Thyroid gland (tissue), 4 donors: ENCODE measurements around the gene NRBP1. TPM values are rescaled to one million over a fixed set of nuclear protein-coding genes. Genes with fewer than 3 reads are reported as not detected.

ENCODE experiments used
- DNase-seq, 2 donors: peaks; one replicate each; pipeline ENCODE4 v3.0.0-alpha.2; 2019
- H3K27ac ChIP-seq, 3 donors: fragments of 200-600 bp; sonication (generic); 1 replicate in 2 of 3; 2 replicates in 1 of 3; pipeline ENCODE4 v1.5.1; 2016 to 2019; ENCODE audit warnings: mild to moderate bottlenecking in 1 of 3, moderate library complexity in 1 of 3
- H3K27me3 ChIP-seq: fragments of 200-600 bp; sonication (generic); one replicate; pipeline ENCODE4 v1.5.1; 2019
- H3K36me3 ChIP-seq, 2 donors: fragments of 200-600 bp; sonication (generic); one replicate each; pipeline ENCODE4 v1.5.1; 2016 to 2019
- H3K4me1 ChIP-seq, 2 donors: fragments of 200-600 bp; sonication (generic); one replicate each; pipeline ENCODE4 v1.5.1; 2017 to 2019
- H3K4me3 ChIP-seq, 3 donors: fragments of 200-600 bp; sonication (generic); replicated peaks in 1 of 3; 1 replicate in 2 of 3; 2 replicates in 1 of 3; pipeline ENCODE4 v1.5.1; 2016; ENCODE audit warnings: mild to moderate bottlenecking in 1 of 3
- H3K9me3 ChIP-seq: fragments of 200-600 bp; sonication (generic); one replicate; pipeline ENCODE4 v1.5.1; 2017
- CTCF ChIP-seq, 6 experiments: fragments of 200-600 bp in 3 of 6; fragments of 450-650 bp in 3 of 6; sonication (generic) in 3 of 6; IDR thresholded peaks; one replicate each; pipeline ENCODE4 v1.5.1; 2016 to 2019; ENCODE audit warnings: antibody characterized with exemption in 6 of 6, mild to moderate bottlenecking in 2 of 6, inconsistent platforms in 1 of 6, moderate library complexity in 1 of 6
- POLR2A ChIP-seq, 2 donors: fragments of 450-650 bp; IDR thresholded peaks; one replicate each; pipeline ENCODE4 v1.6.1; 2017; ENCODE audit warnings: antibody characterized with exemption in 2 of 2, mild to moderate bottlenecking in 2 of 2, moderate library complexity in 1 of 2
- WGBS, 2 donors: methylation state at CpG; one replicate each; pipeline ENCODE4 v1.1.5; 2017; 5-methylcytosine and 5-hydroxymethylcytosine counted together
- intact Hi-C: fragments of 100-400 bp; cut with DNase I; formaldehyde crosslinking; loops from one replicate; pipeline ENCODE4 v1.15.1; 2023
- total RNA-seq, 4 donors: library from RNA; depleted of rRNA; stranded (reverse); fragments of >200 nt; gene quantifications; one replicate each; pipeline ENCODE4 v1.2.3, GENCODE V29; 2016

The NRBP1 gene
- total RNA-seq, 4 donors from 2014 or later = 45.2 to 68.6 (median 63.1) TPM

- intact Hi-C loops = loop anchor here (2.0 to 5.0 kb wide), 2 partner anchors 19 to 42 kb away; partner anchors contain the start of gene NRBP1
- 1 to 3% methylated on average over 26 to 31 of the region's 82 CpGs for WGBS, 2 donors
- H3K9me3 ChIP-seq = no peaks in the 10 kb centered on the region
These were observed 18.9 kb upstream of the NRBP1 start, which contains the start of gene PPM1G for GRCh38 chr2:27409321-27410073. Gene PPM1G (minus strand): TSS chr2:27409591. CDS start chr2:27409422, 169 bp downstream.

GRCh38 chr2:27412419-27413152, 15.8 kb upstream of the NRBP1 start:
- Histone ChIP-seq H3K27ac (no peak overlapping the region), H3K36me3 (no peaks in the 10 kb centered on the region), H3K4me3 (no peak overlapping the region), H3K27me3 (no peaks in the 10 kb centered on the region), H3K9me3 (no peaks in the 10 kb centered on the region), H3K4me1 (peaks cover 10 to 16% of the 10 kb centered on the region in 2 donors)
- no peak for TF ChIP-seq CTCF (IDR thresholded peaks at IDR 0.05)
- no peak for TF ChIP-seq POLR2A (IDR thresholded peaks at IDR 0.05)
- intact Hi-C loops = loop anchor here (5.0 kb wide), 1 partner anchor 45 kb away; no protein-coding TSS in a partner anchor
- 78 to 79% methylated on average over 9 of the region's 9 CpGs for WGBS, 2 donors
- DNase-seq = no peak

More at GRCh38 chr2:27409321-27410073, 18.9 kb upstream of the NRBP1 start, which contains the start of gene PPM1G:
- Histone ChIP-seq H3K4me1 (peaks cover 10 to 18% of the 10 kb centered on the region in 2 donors), H3K27me3 (no peaks in the 10 kb centered on the region), H3K36me3 (no peaks in the 10 kb centered on the region), H3K27ac (peak within 1 kb of the TSS; percentile 54 to 80 (median 58)), H3K4me3 (peak within 1 kb of the TSS; percentile 96 to 100 (median 97))
- peak in 1 of 2 donors; percentile 86 for TF ChIP-seq POLR2A (IDR thresholded peaks at IDR 0.05)
- TF ChIP-seq CTCF (IDR thresholded peaks at IDR 0.05) = peak in 1 of 6 experiments; percentile 10
- peak; percentile 96 for DNase-seq

GRCh38 chr2:27416151-27416550, 12.3 kb upstream of the NRBP1 start:
- TF ChIP-seq CTCF (IDR thresholded peaks at IDR 0.05) (no peak), POLR2A (IDR thresholded peaks at IDR 0.05) (no peak)
- Histone ChIP-seq H3K27ac (no peak overlapping the region), H3K4me3 (no peak overlapping the region), H3K27me3 (no peaks in the 10 kb centered on the region), H3K9me3 (no peaks in the 10 kb centered on the region), H3K4me1 (no peaks in the 10 kb centered on the region), H3K36me3 (no peaks in the 10 kb centered on the region)
- intact Hi-C loops = no loop called here
- WGBS, 2 donors = 92 to 98% methylated on average over 6 of the region's 6 CpGs
- no peak for DNase-seq

GRCh38 chr2:27420996-27421395, 7.4 kb upstream of the NRBP1 start:
- intact Hi-C loops = no loop called here

More at GRCh38 chr2:27420996-27421395, 7.4 kb upstream of the NRBP1 start:
- Histone ChIP-seq H3K9me3 (no peaks in the 10 kb centered on the region), H3K4me1 (no peaks in the 10 kb centered on the region), H3K27me3 (no peaks in the 10 kb centered on the region), H3K27ac (no peak overlapping the region), H3K4me3 (no peak overlapping the region), H3K36me3 (no peaks in the 10 kb centered on the region)
- no peak for DNase-seq
- TF ChIP-seq CTCF (IDR thresholded peaks at IDR 0.05) (no peak), POLR2A (IDR thresholded peaks at IDR 0.05) (no peak)
